Subcutaneous preadipocyte (primary cell): ENCODE results near the gene TRIM59. TPM values are rescaled to one million over a fixed set of nuclear protein-coding genes. Genes with fewer than 3 reads are reported as not detected.

Source experiments
- small RNA-seq: library from RNA; depleted of rRNA; stranded (forward); fragments of <200 nt; gene quantifications from one replicate; pipeline ENCODE3, GENCODE V24; 2012
- total RNA-seq: library from RNA; depleted of rRNA; stranded (reverse); fragments of >200 nt; gene quantifications from 2 replicates; pipeline ENCODE4 v1.2.3, GENCODE V29; 2012

The TRIM59 gene
- total RNA-seq, result 11.0 and 27.2 TPM in 2 replicates

DNA sequence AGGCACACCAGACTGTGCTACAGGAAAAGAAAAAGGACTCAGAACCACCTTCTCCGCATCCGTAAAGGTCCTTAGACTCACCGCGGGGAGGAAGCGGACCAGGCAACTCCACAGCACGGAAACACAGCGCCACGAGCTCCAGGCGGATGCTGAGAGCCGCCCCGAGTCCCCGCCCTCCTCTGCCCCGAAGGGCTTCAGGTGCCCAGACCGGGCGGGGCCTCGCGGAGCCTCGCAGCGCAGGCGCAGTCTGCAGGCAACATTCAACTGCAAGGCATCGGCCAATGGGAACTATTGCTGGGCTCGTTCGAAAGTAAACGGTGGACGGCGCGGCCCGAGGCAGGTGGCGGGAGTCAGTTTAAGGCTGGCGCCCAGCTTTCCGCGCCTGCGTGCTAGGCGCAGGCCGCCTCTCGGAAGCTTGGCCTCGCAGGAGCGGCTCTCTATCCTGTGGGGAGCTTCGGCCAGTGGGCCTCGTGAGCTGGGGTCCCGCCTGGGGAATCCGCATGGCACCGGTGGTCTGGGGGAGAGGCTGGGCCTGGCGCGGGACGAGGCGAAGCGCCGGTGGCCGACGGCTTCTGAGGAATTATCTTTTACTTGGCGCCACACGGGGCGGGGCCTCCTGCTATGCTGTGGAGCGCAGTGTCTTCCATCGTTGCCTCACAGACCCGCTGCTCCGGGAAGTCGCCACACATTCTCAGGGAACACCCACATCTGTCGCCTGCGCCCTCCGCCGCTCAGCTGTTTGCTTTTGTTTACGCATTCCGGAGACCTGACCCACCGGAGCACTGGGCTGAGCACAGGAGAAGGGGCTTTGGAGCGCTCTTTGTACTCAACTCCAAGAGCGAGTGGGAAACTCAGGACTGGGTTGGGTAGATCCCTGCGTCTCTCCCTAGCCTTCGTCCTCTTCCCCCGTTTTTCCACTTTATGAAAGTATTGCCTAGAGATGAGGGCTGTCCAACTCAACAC, at the start of gene TRIM59:
TSS of gene TRIM59 (minus strand) at position 151 of the 963 bp plus-strand sequence. CDS start 10,603 bp downstream, outside the sequence.

DNA sequence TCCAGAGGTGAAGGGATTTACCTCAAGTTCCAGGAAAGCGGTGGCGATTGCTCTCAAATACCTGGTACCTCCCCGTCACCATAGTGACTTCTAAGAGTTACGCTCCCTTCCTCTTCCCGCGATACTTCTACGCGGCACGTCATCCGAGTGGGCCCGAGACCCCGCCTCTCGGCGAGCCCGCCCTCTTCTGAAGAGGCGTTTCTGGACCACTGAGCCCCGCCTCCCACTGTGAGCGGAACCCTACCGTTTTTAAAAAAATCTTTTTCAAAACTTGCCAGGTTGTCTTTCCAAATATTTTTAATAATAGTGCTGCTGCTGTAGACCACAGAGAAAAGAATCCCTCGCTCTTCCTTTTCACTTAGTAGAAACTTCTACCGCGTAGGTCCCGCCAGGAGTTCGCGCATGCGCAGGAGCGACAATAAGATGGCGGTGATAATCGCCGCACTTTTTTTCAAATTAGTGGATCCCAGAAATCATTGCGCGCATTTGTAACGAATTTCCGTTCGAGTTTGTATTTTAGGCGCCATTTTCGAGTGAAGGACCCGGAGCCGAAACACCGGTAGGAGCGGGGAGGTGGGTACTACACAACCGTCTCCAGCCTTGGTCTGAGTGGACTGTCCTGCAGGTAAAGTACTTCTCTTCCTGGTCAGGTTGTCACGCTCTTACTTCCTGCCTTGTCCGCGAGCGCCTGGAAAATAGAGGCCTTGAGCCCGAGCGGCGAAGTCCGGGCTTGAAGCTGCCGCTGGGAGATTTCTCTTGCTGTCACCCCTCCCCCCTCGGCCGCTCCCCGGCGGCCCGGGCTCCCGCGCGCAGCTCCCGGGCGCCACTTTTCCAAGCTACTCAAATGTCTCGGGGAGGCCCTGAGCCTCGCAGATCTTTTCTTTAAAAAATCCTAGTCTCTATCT, 50.2 kb downstream of the TRIM59 start, which contains the start of the genes IFT80 and SMC4:
TSS of gene IFT80 (minus strand) at position 101 of the 905 bp plus-strand sequence. CDS start 14,625 bp downstream, outside the sequence.
TSS of gene SMC4 (plus strand) at position 526 of the 905 bp plus-strand sequence. CDS start 1,177 bp downstream, outside the sequence.

Small RNAs within 50 kb of the gene (small RNA-seq; reads per million reads assigned to genes)
- gene MIR15B (5,389 reads per million, percentile 100 among the genes with 10 or more reads in this experiment), gene MIR16-2 (51.0 reads per million, percentile 98 among the genes with 10 or more reads in this experiment), gene RNU7-136P (not detected)

Other genes with a start within 250 kb of the TRIM59 start
- under 0.01 and 0.20 TPM in 2 replicates for gene C3orf80, start 224.4 kb downstream of the TRIM59 start, total RNA-seq
- gene IFT80, start 50.6 kb downstream of the TRIM59 start, total RNA-seq, result 54.5 and 63.6 TPM in 2 replicates
- gene SMC4, start 50.1 kb downstream of the TRIM59 start, total RNA-seq, result 70.5 and 128 TPM in 2 replicates
- gene KPNA4, start 115.8 kb upstream of the TRIM59 start, total RNA-seq, result 23.9 and 30.7 TPM in 2 replicates
- not detected in 2 replicates for gene ARL14, start 227.4 kb upstream of the TRIM59 start, total RNA-seq